HepG2 (cell line): ENCODE measurements around the gene CDKN3. TPM values are rescaled to one million over a fixed set of nuclear protein-coding genes. Genes with fewer than 3 reads are reported as not detected.
"Not testable (repeated sequence)": the region's sequence is repeated elsewhere in the genome, so short reads cannot be mapped to it uniquely, and the experiment has no call there.

ENCODE experiments used
- ATAC-seq: fragments of 200-7000 bp; cut with Tn5 transposase; 3 replicates; pipeline ENCODE4 v1.9.1; 2020; ENCODE audit warnings: mild to moderate bottlenecking, moderate library complexity
- BruUV-seq: library from RNA; stranded (reverse); fragments of 400-500 nt; replicated peaks from 2 replicates; lab custom pipeline; 2021; lab: Mats Ljungman, UMichigan
- CTCF ChIA-PET: fragments of 300-600 bp; formaldehyde crosslinking; extraction: SDS; loops from one replicate; lab custom pipeline; 2021; ENCODE audit warnings: low total read pairs, inconsistent platforms, low intra/inter-chr PET ratio; lab: Yijun Ruan, JAX
- POLR2A ChIA-PET: fragments of 350-600 bp; sonication (Branson Sonifier 250); formaldehyde crosslinking; loops from one replicate; lab custom pipeline; 2020; ENCODE audit warnings: antibody characterized with exemption, inconsistent platforms; lab: Yijun Ruan, JAX
- DNase-seq: peaks from one replicate; pipeline ENCODE4 v3.0.0-alpha.2; 2015; ENCODE audit warnings: low spot score
- FAIRE-seq: peaks from 3 replicates; lab custom pipeline; 2011; peaks lifted over from hg19 to GRCh38; lab: Jason Lieb, UNC
- H2AFZ ChIP-seq: one replicate; pipeline ENCODE4 v1.6.1; 2011; ENCODE audit warnings: low read length, inconsistent platforms
- H3K27ac ChIP-seq: fragments of 300-600 bp; 3 replicates; pipeline ENCODE4 v1.8.0; 2011; ENCODE audit warnings: mixed run types, mild to moderate bottlenecking, mixed read lengths, low read length, inconsistent platforms; ENCODE audit not compliant: insufficient read depth; ENCODE audit errors: extremely low read length
- H3K27me3 ChIP-seq, 2 experiments: fragments of 200-600 bp in 1 of 2; 2 replicates in 1 of 2; 3 replicates in 1 of 2; pipeline versions ENCODE4 v1.6.0 to v1.8.0; 2011; ENCODE audit warnings: low read length in 2 of 2, mild to moderate bottlenecking in 2 of 2, moderate library complexity in 2 of 2, inconsistent platforms in 1 of 2; ENCODE audit not compliant: insufficient read depth in 2 of 2, control insufficient read depth in 1 of 2
- H3K36me3 ChIP-seq, 2 experiments: fragments of 200-600 bp in 1 of 2; replicated peaks in 1 of 2; 2 replicates in 1 of 2; 3 replicates in 1 of 2; pipeline versions ENCODE4 v1.5.1 to v1.8.0; 2011; ENCODE audit warnings: low read length in 2 of 2, inconsistent platforms in 1 of 2; ENCODE audit not compliant: insufficient read depth in 2 of 2, control insufficient read depth in 1 of 2
- H3K4me1 ChIP-seq: 2 replicates; pipeline ENCODE4 v1.5.1; 2012; ENCODE audit warnings: low read length, inconsistent platforms; ENCODE audit not compliant: insufficient read depth
- H3K4me2 ChIP-seq: 2 replicates; pipeline ENCODE4 v1.6.0; 2011; ENCODE audit warnings: low read depth, low read length, inconsistent platforms
- H3K4me3 ChIP-seq, 3 experiments: fragments of 200-600 bp in 1 of 3; sonication (generic), shearing (Covaris generic) in 1 of 3; replicated peaks in 1 of 3; 2 replicates each; pipeline ENCODE4 v1.5.1; 2011 to 2016; ENCODE audit warnings: low read length in 3 of 3, inconsistent platforms in 2 of 3, low read depth in 2 of 3, mild to moderate bottlenecking in 2 of 3, control low read depth in 1 of 3, mixed read lengths in 1 of 3; ENCODE audit not compliant: insufficient read depth in 1 of 3
- H3K79me2 ChIP-seq: one replicate; pipeline ENCODE4 v1.6.1; 2011; ENCODE audit warnings: low read length, inconsistent platforms; ENCODE audit not compliant: insufficient read depth
- H3K9ac ChIP-seq: 2 replicates; pipeline ENCODE4 v1.6.0; 2011; ENCODE audit warnings: mild to moderate bottlenecking, low read depth, low read length, inconsistent platforms; ENCODE audit not compliant: insufficient read depth
- H3K9me3 ChIP-seq: 2 replicates; pipeline ENCODE4 v1.5.1; 2012; ENCODE audit warnings: mild to moderate bottlenecking, low read length
- H4K20me1 ChIP-seq: 2 replicates; pipeline ENCODE4 v1.6.0; 2011; ENCODE audit warnings: inconsistent platforms, mild to moderate bottlenecking, low read length, moderate library complexity; ENCODE audit not compliant: insufficient read depth
- BCL6 ChIP-seq: IDR thresholded peaks from 2 replicates; pipeline ENCODE4 v1.6.1; 2016; ENCODE audit warnings: missing genetic modification reagents, missing compliant biosample characterization
- ELF1 ChIP-seq: sonication (generic); formaldehyde crosslinking; IDR thresholded peaks from 2 replicates; pipeline ENCODE4 v1.4.0; 2020; ENCODE audit warnings: missing genetic modification reagents
- ELF3 ChIP-seq: IDR thresholded peaks from 2 replicates; pipeline ENCODE4 v1.6.1; 2016; ENCODE audit warnings: missing genetic modification reagents, missing compliant biosample characterization
- FOXM1 ChIP-seq: sonication (generic); formaldehyde crosslinking; IDR thresholded peaks from 2 replicates; pipeline ENCODE4 v1.5.0; 2020; ENCODE audit warnings: missing genetic modification reagents
- HNF4A ChIP-seq: sonication (generic); formaldehyde crosslinking; IDR thresholded peaks from 2 replicates; pipeline ENCODE4 v1.4.0; 2020; ENCODE audit warnings: missing genetic modification reagents
- HNF4G ChIP-seq, 2 experiments: sonication (generic) in 1 of 2; formaldehyde crosslinking in 1 of 2; IDR thresholded peaks; 2 replicates each; pipeline versions ENCODE4 v1.4.0 to v1.6.1; 2011 to 2020; ENCODE audit warnings: borderline replicate concordance in 2 of 2, low read depth in 2 of 2, mild to moderate bottlenecking in 2 of 2, low read length in 1 of 2, missing genetic modification reagents in 1 of 2, moderate library complexity in 1 of 2
- MLLT10 ChIP-seq: sonication (generic); formaldehyde crosslinking; IDR thresholded peaks from 2 replicates; pipeline ENCODE4 v1.4.0; 2020; ENCODE audit warnings: missing genetic modification reagents
- NR2F6 ChIP-seq, 2 experiments: IDR thresholded peaks; 2 replicates each; pipeline ENCODE4 v1.6.1; 2016; ENCODE audit warnings: antibody characterized with exemption in 1 of 2, mild to moderate bottlenecking in 1 of 2
- POLR2AphosphoS5 ChIP-seq: IDR thresholded peaks from 2 replicates; pipeline ENCODE4 v1.6.1; 2012; ENCODE audit warnings: low read depth, low read length
- PPARG ChIP-seq: conservative IDR thresholded peaks from 2 replicates; pipeline ENCODE4 v1.6.1; 2016; ENCODE audit warnings: missing biosample characterization, missing genetic modification reagents
- RXRB ChIP-seq: IDR thresholded peaks from 2 replicates; pipeline ENCODE4 v1.6.1; 2016; ENCODE audit warnings: borderline replicate concordance, missing genetic modification reagents, missing compliant biosample characterization
- SIX1 ChIP-seq: sonication (generic); formaldehyde crosslinking; IDR thresholded peaks from 2 replicates; pipeline ENCODE4 v1.4.0; 2020; ENCODE audit warnings: missing genetic modification reagents, borderline replicate concordance
- SNAPC2 ChIP-seq: sonication (generic); formaldehyde crosslinking; IDR thresholded peaks from 2 replicates; pipeline ENCODE4 v1.8.1; 2022; ENCODE audit warnings: mild to moderate bottlenecking, missing genetic modification reagents
- SOX6 ChIP-seq, 2 experiments: fragments of 450-650 bp in 1 of 2; sonication (generic) in 1 of 2; formaldehyde crosslinking in 1 of 2; IDR thresholded peaks; 2 replicates each; pipeline versions ENCODE4 v1.4.0 to v1.6.1; 2017 to 2020; ENCODE audit warnings: antibody characterized with exemption in 1 of 2, mild to moderate bottlenecking in 1 of 2, missing genetic modification reagents in 1 of 2
- ZMYM4 ChIP-seq: sonication (generic); formaldehyde crosslinking; IDR thresholded peaks from 2 replicates; pipeline ENCODE4 v1.8.1; 2023; ENCODE audit warnings: mild to moderate bottlenecking, missing genetic modification reagents
- ZNF276 ChIP-seq: sonication (generic); formaldehyde crosslinking; IDR thresholded peaks from 2 replicates; pipeline ENCODE4 v1.4.0; 2020; ENCODE audit warnings: mild to moderate bottlenecking, low read depth, missing genetic modification reagents
- ZNF329 ChIP-seq: sonication (generic); formaldehyde crosslinking; IDR thresholded peaks from 2 replicates; pipeline ENCODE4 v1.9.0; 2021; ENCODE audit warnings: low read depth, mild to moderate bottlenecking, missing genetic modification reagents
- ZNF644 ChIP-seq: IDR thresholded peaks from 2 replicates; pipeline ENCODE4 v1.6.1; 2016; ENCODE audit warnings: low read depth
- in situ Hi-C: cut with HindIII; loops from 2 replicates; pipeline ENCODE4 v1.10.0; 2017; ENCODE audit warnings: low pct_unique_long_range_greater_than_20kb; ENCODE audit not compliant: extremely low pct_ligation_motif_present
- intact Hi-C: fragments of 100-400 bp; cut with micrococcal nuclease; formaldehyde crosslinking; loops from one replicate; pipeline ENCODE4 v1.10.0; 2022; ENCODE audit not compliant: unreplicated experiment
- polyA plus RNA-seq, 8 experiments: library from polyadenylated mRNA; depleted of rRNA in 3 of 8; stranded (reverse) in 7 of 8; unstranded in 1 of 8; fragments of >200 nt; fragmentation: Illumina TruSeq in 4 of 8; extraction: Trizol in 4 of 8; gene quantifications; 2 replicates each; pipeline versions ENCODE4 v1.2.1 to v1.2.3, GENCODE V29; 2011 to 2016; ENCODE audit warnings: low read depth in 4 of 8, missing spikeins in 1 of 8, mixed read lengths in 1 of 8; ENCODE audit not compliant: insufficient read depth in 1 of 8
- total RNA-seq, 5 experiments: library from RNA; depleted of rRNA; stranded (reverse); fragments of >200 nt; fragmentation: Illumina TruSeq; extraction: Trizol; gene quantifications; 2 replicates each; pipeline ENCODE4 v1.2.3, GENCODE V29; 2016; ENCODE audit warnings: low read depth in 1 of 5
- TF ChIP-seq, protein P1 (sequence below): sonication (generic); formaldehyde crosslinking; conservative IDR thresholded peaks from 2 replicates; pipeline ENCODE4 v1.4.0; 2020; ENCODE audit warnings: mild to moderate bottlenecking, missing genetic modification reagents, moderate library complexity

CDKN3 gene
- total and polyA plus RNA-seq, 2 of the 13 experiments (the other 11 are each of a cell fraction or from before 2014, with no cell fraction given): 63.0 to 88.9 TPM

DNA sequence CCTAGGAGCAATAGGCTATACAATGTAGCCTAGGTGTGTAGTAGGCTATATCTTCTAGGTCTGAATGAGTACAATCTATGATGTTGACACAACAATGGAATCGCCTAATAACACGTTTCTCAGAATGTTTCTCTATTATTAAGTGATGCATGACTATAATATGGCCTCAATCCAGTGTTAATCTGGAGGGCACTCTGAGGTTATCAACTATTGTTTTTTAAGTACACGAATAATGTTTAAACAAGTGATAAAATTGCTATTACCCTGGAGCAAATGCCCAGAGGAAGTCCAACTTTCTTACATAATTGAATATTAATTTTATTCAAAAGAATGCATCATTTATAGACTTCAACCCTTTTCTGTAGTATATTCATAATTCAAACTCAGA lies 60.8 kb downstream of the CDKN3 start (continued):
- TF ChIP-seq ZNF276 (CRISPR knock-in tag): no peak
- TF ChIP-seq SNAPC2: no peak
- no peak for TF ChIP-seq ZNF329
- TF ChIP-seq ELF1 (CRISPR knock-in tag): no peak
- no peak for TF ChIP-seq MLLT10 (CRISPR knock-in tag)
- no peak for TF ChIP-seq FOXM1
- TF ChIP-seq POLR2AphosphoS5: no peak
- no peak for TF ChIP-seq SIX1 (CRISPR knock-in tag)

- H2AFZ ChIP-seq; H3K4me3 ChIP-seq; FAIRE-seq; ATAC-seq; BruUV-seq; H4K20me1 ChIP-seq; H3K79me2 ChIP-seq; H3K36me3 ChIP-seq; in situ Hi-C loops; H3K9ac ChIP-seq; intact Hi-C loops; H3K27me3 ChIP-seq; CTCF ChIA-PET; TF ChIP-seq NR2F6 (CRISPR knock-in tag; IDR thresholded peaks at IDR 0.05); SOX6 (IDR thresholded peaks at IDR 0.05); HNF4G (CRISPR knock-in tag; IDR thresholded peaks at IDR 0.05; ENCODE audit: borderline replicate concordance, low read depth): not testable (repeated sequence)
- Histone ChIP-seq H3K9me3 (peaks cover 16% of the 10 kb centered on the region), H3K27ac (peak overlapping the region; percentile 26), H3K4me1 (peaks cover 30% of the 10 kb centered on the region), H3K4me2 (0 out of 2 replicates have a peak overlapping the region, but pooled peaks have one; percentile 37)
- DNase-seq: peak; percentile 24
- POLR2A ChIA-PET: interaction anchor here (0.9 to 1.0 kb wide), 3 partner anchors 30 to 105 kb away, joined by 3 read pairs; no protein-coding TSS in a partner anchor
- TF ChIP-seq BCL6 (CRISPR knock-in tag): 0 out of 2 replicates have a peak, but pooled peaks have one; percentile 12
- TF ChIP-seq NR2F6 (IDR thresholded peaks at IDR 0.05): 0 out of 2 replicates have a peak, but pooled peaks have one; percentile 34
- TF ChIP-seq SOX6 (CRISPR knock-in tag; IDR thresholded peaks at IDR 0.05): peak; percentile 13; the same call in 1 of the 2 replicates
- TF ChIP-seq ZNF644: 0 out of 2 replicates have a peak, but pooled peaks have one; percentile 44
- TF ChIP-seq, protein P1, sequence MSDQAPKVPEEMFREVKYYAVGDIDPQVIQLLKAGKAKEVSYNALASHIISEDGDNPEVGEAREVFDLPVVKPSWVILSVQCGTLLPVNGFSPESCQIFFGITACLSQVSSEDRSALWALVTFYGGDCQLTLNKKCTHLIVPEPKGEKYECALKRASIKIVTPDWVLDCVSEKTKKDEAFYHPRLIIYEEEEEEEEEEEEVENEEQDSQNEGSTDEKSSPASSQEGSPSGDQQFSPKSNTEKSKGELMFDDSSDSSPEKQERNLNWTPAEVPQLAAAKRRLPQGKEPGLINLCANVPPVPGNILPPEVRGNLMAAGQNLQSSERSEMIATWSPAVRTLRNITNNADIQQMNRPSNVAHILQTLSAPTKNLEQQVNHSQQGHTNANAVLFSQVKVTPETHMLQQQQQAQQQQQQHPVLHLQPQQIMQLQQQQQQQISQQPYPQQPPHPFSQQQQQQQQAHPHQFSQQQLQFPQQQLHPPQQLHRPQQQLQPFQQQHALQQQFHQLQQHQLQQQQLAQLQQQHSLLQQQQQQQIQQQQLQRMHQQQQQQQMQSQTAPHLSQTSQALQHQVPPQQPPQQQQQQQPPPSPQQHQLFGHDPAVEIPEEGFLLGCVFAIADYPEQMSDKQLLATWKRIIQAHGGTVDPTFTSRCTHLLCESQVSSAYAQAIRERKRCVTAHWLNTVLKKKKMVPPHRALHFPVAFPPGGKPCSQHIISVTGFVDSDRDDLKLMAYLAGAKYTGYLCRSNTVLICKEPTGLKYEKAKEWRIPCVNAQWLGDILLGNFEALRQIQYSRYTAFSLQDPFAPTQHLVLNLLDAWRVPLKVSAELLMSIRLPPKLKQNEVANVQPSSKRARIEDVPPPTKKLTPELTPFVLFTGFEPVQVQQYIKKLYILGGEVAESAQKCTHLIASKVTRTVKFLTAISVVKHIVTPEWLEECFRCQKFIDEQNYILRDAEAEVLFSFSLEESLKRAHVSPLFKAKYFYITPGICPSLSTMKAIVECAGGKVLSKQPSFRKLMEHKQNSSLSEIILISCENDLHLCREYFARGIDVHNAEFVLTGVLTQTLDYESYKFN (CRISPR knock-in tag): peak; percentile 50; the same call in 1 of the 2 replicates
- peak; percentile 74 for TF ChIP-seq PPARG (CRISPR knock-in tag)
- 0 out of 2 replicates have a peak, but pooled peaks have one; percentile 17 for TF ChIP-seq ELF3 (CRISPR knock-in tag)
- peak; percentile 44 for TF ChIP-seq RXRB (CRISPR knock-in tag)
- TF ChIP-seq HNF4G (IDR thresholded peaks at IDR 0.05; ENCODE audit: borderline replicate concordance, low read depth, low read length): 0 out of 2 replicates have a peak, but pooled peaks have one; percentile 29
- peak; percentile 21; the same call in 1 of the 2 replicates for TF ChIP-seq ZMYM4
- peak; percentile 60 for TF ChIP-seq HNF4A
Observed at GRCh38 chr14:54458536-54458935, 61.7 kb downstream of the CDKN3 start.
